ENCODE data around the gene COQ4. TPM values are rescaled to one million over a fixed set of nuclear protein-coding genes. Genes with fewer than 3 reads are reported as not detected.

The COQ4 gene
- total RNA-seq, 2 donors from 2014 or later = 48.1 to 50.7 TPM

DNA sequence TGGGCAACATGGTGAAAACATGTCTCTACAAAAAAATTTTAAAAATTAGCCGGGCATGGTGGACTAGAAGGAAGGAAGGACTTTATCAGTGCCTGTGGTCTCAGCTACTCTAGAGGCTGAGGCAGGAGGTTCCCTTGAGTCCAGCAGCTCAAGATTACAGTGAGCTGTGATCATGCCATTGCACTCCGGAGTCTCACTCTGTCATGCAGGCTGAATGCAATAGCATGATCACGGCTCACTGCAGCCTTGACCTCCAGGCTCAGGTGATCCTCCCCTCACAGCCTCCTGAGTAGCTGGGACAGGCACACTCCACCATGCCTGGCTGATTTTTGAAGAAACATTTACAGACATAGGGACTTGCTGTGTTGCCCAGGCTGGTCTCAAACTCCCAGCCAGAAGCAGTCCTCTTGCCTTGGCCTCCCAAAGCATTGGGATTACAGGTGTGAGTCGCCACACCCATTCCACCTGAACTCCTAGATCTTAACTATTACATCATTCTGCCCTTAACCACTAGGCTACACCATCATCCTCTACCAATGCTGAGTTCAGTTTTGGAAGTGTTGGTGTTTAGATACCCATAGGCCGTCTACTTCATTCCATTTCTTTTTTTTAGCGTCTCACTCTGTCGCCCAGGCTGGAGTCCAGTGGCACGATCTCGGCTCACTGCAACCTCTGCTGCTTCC is 46.5 kb downstream of the COQ4 start:
- WGBS, 2 experiments (ENCODE audit: insufficient coverage in 1 of 2, insufficient read length in 1 of 2) = 92 to 95% methylated on average over 8 to 9 of the region's 9 CpGs
- Histone ChIP-seq H3K4me1 (ENCODE audit: control insufficient read depth, insufficient read depth, low read length) (peaks cover 8% of the 10 kb centered on the region), H3K36me3 (ENCODE audit: control insufficient read depth, insufficient read depth, low read length) (peaks cover 6% of the 10 kb centered on the region), H3K27ac (ENCODE audit: low read depth, low read length) (no peak overlapping the region), H3K27me3 (ENCODE audit: control insufficient read depth, insufficient read depth, low read length, poor library complexity, severe bottlenecking) (no peaks in the 10 kb centered on the region), H3K9ac (ENCODE audit: extremely low read depth, low read length, poor library complexity, severe bottlenecking) (no peak overlapping the region), H3K4me3 (ENCODE audit: low read length) (no peak overlapping the region), H3K9me3 (ENCODE audit: control insufficient read depth, low read length) (no peaks in the 10 kb centered on the region)
- peaks cover 3% of the 10 kb centered on the region for H3K36me3 Mint-ChIP-seq (ENCODE audit: low read depth)
- no peak for DNase-seq
- no peaks in the 10 kb centered on the region for H3K9me3 Mint-ChIP-seq
- H3K27ac Mint-ChIP-seq = no peak overlapping the region
- TF ChIP-seq, protein P1, sequence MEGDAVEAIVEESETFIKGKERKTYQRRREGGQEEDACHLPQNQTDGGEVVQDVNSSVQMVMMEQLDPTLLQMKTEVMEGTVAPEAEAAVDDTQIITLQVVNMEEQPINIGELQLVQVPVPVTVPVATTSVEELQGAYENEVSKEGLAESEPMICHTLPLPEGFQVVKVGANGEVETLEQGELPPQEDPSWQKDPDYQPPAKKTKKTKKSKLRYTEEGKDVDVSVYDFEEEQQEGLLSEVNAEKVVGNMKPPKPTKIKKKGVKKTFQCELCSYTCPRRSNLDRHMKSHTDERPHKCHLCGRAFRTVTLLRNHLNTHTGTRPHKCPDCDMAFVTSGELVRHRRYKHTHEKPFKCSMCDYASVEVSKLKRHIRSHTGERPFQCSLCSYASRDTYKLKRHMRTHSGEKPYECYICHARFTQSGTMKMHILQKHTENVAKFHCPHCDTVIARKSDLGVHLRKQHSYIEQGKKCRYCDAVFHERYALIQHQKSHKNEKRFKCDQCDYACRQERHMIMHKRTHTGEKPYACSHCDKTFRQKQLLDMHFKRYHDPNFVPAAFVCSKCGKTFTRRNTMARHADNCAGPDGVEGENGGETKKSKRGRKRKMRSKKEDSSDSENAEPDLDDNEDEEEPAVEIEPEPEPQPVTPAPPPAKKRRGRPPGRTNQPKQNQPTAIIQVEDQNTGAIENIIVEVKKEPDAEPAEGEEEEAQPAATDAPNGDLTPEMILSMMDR (conservative IDR thresholded peaks at IDR 0.05) = no peak
- peaks cover 30% of the 10 kb centered on the region for H3K27me3 Mint-ChIP-seq (ENCODE audit: insufficient read depth)
- peaks cover 28% of the 10 kb centered on the region for H3K4me1 Mint-ChIP-seq
- no peak overlapping the region for H3K4me3 Mint-ChIP-seq

DNA sequence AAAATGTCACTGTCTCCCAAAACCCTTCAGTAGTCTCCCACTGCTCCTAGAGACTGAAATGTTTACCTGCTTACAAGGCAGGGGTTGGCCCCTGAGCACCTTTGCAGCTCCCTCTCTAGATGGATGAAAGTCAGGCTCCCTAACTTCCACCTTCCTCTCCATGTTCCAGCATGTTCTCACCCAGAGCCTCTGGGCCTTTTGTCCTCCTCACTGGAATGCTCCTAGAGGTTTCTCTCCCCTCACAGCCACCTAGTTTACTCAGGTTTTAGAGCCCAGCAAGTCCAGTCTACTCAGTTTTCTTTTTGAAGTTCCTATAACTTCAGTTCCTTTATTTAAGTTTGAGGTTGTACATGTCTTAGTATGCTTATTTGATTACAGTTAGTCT is 47.7 kb downstream of the COQ4 start:
- Histone ChIP-seq H3K27ac (ENCODE audit: low read depth, low read length) (peak overlapping the region; percentile 42), H3K4me1 (ENCODE audit: control insufficient read depth, insufficient read depth, low read length) (peaks cover 5% of the 10 kb centered on the region), H3K4me3 (ENCODE audit: low read length) (peak overlapping the region; percentile 98), H3K36me3 (ENCODE audit: control insufficient read depth, insufficient read depth, low read length) (peaks cover 6% of the 10 kb centered on the region), H3K9me3 (ENCODE audit: control insufficient read depth, low read length) (no peaks in the 10 kb centered on the region), H3K27me3 (ENCODE audit: control insufficient read depth, insufficient read depth, low read length, poor library complexity, severe bottlenecking) (no peaks in the 10 kb centered on the region), H3K9ac (ENCODE audit: extremely low read depth, low read length, poor library complexity, severe bottlenecking) (peak overlapping the region; percentile 70)
- Mint-ChIP-seq H3K4me1 (peaks cover 24% of the 10 kb centered on the region), H3K9me3 (no peaks in the 10 kb centered on the region), H3K27ac (peak overlapping the region; percentile 89), H3K4me3 (peak overlapping the region; percentile 94), H3K27me3 (ENCODE audit: insufficient read depth) (peaks cover 25% of the 10 kb centered on the region), H3K36me3 (ENCODE audit: low read depth) (peaks cover 3% of the 10 kb centered on the region)
- TF ChIP-seq, protein P1 (conservative IDR thresholded peaks at IDR 0.05) = no peak
- no peak for DNase-seq

DNA sequence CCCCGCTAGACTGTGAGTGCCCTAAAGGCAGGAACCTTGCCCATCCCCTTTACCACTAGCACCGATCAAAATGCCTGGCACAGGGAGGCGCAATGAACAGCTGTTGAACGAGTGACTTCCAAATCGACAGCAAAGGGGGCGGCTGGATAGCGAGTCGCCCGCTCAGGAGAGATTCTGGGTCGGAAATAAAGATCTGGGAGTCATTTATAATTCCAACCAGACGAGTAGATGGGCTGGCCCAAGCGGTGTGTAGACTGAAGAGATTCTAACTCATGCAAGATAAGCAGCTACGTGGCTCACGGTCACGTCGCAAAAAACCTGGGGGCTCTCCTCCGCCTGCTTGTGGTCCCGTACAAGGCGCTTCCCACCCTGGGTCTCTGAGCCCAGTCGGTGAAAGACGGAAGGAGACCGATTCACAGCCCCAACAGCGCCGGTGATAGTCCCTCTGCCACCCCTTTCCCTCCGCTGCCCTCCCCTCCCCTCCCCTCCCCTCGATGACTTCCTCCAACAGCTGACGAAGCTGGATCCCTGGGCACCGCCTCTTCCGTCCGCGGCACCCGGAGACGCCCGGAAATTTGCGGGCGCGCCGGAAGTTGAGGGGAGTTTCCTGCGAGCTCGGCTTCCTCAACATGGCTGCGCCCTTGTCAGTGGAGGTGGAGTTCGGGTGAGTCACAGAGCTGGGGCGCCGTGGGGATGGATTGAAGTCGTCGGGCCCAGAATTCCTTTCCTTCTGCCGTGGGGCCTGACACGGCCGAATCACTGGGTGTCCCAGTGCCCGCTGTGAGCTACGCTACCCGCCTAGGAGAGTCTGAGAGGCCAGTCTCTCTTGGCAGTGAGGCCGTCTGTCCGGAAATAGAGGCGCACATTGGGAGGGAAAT is 48.4 kb downstream of the COQ4 start, which contains the start of gene URM1:
URM1 (plus strand) TSS at position 623 of the 878 bp plus-strand sequence; CDS start at position 630, 7 bp downstream.
- peaks cover 6% of the 10 kb centered on the region for H3K36me3 ChIP-seq (ENCODE audit: control insufficient read depth, insufficient read depth, low read length)
- no peaks in the 10 kb centered on the region for H3K9me3 ChIP-seq (ENCODE audit: control insufficient read depth, low read length)
- TF ChIP-seq, protein P1 (conservative IDR thresholded peaks at IDR 0.05) = peak; percentile 27
- Mint-ChIP-seq H3K36me3 (ENCODE audit: low read depth) (peaks cover 7% of the 10 kb centered on the region), H3K27me3 (ENCODE audit: insufficient read depth) (peaks cover 19% of the 10 kb centered on the region), H3K27ac (peak within 1 kb of the TSS; percentile 89), H3K4me3 (peak within 1 kb of the TSS; percentile 94), H3K9me3 (no peaks in the 10 kb centered on the region), H3K4me1 (peaks cover 20% of the 10 kb centered on the region)
- H3K27ac ChIP-seq (ENCODE audit: low read depth, low read length) = peak within 1 kb of the TSS; percentile 42
- no peaks in the 10 kb centered on the region for H3K27me3 ChIP-seq (ENCODE audit: control insufficient read depth, insufficient read depth, low read length, poor library complexity, severe bottlenecking)
- WGBS, 2 experiments (ENCODE audit: insufficient coverage in 1 of 2, insufficient read length in 1 of 2) = 0 to 1% methylated on average over 30 to 55 of the region's 55 CpGs
- DNase-seq = peak; percentile 98
- H3K4me3 ChIP-seq (ENCODE audit: low read length) = peak within 1 kb of the TSS; percentile 98
- peak within 1 kb of the TSS; percentile 70 for H3K9ac ChIP-seq (ENCODE audit: extremely low read depth, low read length, poor library complexity, severe bottlenecking)
- H3K4me1 ChIP-seq (ENCODE audit: control insufficient read depth, insufficient read depth, low read length) = peaks cover 5% of the 10 kb centered on the region
